Measurements from ENCODE around the gene TRAF4. TPM values are rescaled to one million over a fixed set of nuclear protein-coding genes. Genes with fewer than 3 reads are reported as not detected.
A peak's percentile ranks its signal among the peaks of the same experiment; 100 is the strongest.
"Not testable (repeated sequence)": the region's sequence is repeated elsewhere in the genome, so short reads cannot be mapped to it uniquely, and the experiment has no call there.

The TRAF4 gene
- total and polyA plus RNA-seq, 12 donors = 1.3 to 6.4 (median 3.8) TPM

- DNase-seq (no peak), ATAC-seq (no peak)
- WGBS, 2 donors = 86 to 87% methylated on average over 4 of the region's 4 CpGs
- no peaks in the 10 kb centered on the region for H3K9me3 ChIP-seq
- peaks cover 0 to 39% (median 0%) of the 10 kb centered on the region in 9 donors for H3K36me3 ChIP-seq
- no peak for TF ChIP-seq CTCF (IDR thresholded peaks at IDR 0.05)
- no peak overlapping the region for H3K4me3 ChIP-seq
- H3K27me3 ChIP-seq = no peaks in the 10 kb centered on the region
- peaks cover 2 to 29% (median 26%) of the 10 kb centered on the region in 9 donors for H3K4me1 ChIP-seq
- intact Hi-C loops (cut with DNase I) = loop anchor here in 8 of 10 donors (5.0 to 10.0 kb wide), 8 partner anchors 50 to 150 kb away; partner anchors contain the start of genes FAM222B (in 3 of the 8), DHRS13 (in 1 of the 8), ERAL1 (in 1 of the 8) and FLOT2 (in 1 of the 8)
- H3K27ac ChIP-seq = no peak overlapping the region
These were observed 21.2 kb downstream of the TRAF4 start for GRCh38 chr17:28765038-28765437.

GRCh38 chr17:28773736-28774135, 29.9 kb downstream of the TRAF4 start:
- Histone ChIP-seq H3K27ac (no peak overlapping the region), H3K4me3 (no peak overlapping the region), H3K27me3 (no peaks in the 10 kb centered on the region), H3K9me3 (no peaks in the 10 kb centered on the region), H3K4me1 (peaks cover 0 to 19% (median 13%) of the 10 kb centered on the region in 9 donors), H3K36me3 (peaks cover 0 to 12% (median 0%) of the 10 kb centered on the region in 9 donors)
- ATAC-seq (no peak), DNase-seq (no peak)
- 93 to 94% methylated on average over 6 of the region's 6 CpGs for WGBS, 2 donors
- no peak for TF ChIP-seq CTCF (IDR thresholded peaks at IDR 0.05)
- intact Hi-C loops (cut with DNase I) = no loop called here

- intact Hi-C loops (cut with DNase I) = no loop called here
- WGBS, 2 donors = 84 to 88% methylated on average over 3 of the region's 3 CpGs
- Histone ChIP-seq H3K36me3 (peaks cover 0 to 12% (median 0%) of the 10 kb centered on the region in 9 donors), H3K27ac (no peak overlapping the region), H3K27me3 (no peaks in the 10 kb centered on the region), H3K9me3 (no peaks in the 10 kb centered on the region), H3K4me3 (no peak overlapping the region), H3K4me1 (peaks cover 0 to 19% (median 13%) of the 10 kb centered on the region in 9 donors)
- no peak for TF ChIP-seq CTCF (IDR thresholded peaks at IDR 0.05)
- ATAC-seq (no peak), DNase-seq (no peak)
These were observed 30.4 kb downstream of the TRAF4 start for GRCh38 chr17:28774206-28774605.

- peaks cover 0 to 20% (median 0%) of the 10 kb centered on the region in 9 donors for H3K36me3 ChIP-seq
- peak in 4 of 8 donors; percentile 44 to 63 (median 54) for ATAC-seq
- H3K4me3 ChIP-seq = no peak overlapping the region
- H3K9me3 ChIP-seq = no peaks in the 10 kb centered on the region
- intact Hi-C loops (cut with DNase I) = no loop called here
- H3K27me3 ChIP-seq = no peaks in the 10 kb centered on the region
- WGBS, 2 donors = 4 to 18% methylated on average over 1 of the region's 1 CpG
- peaks cover 0 to 19% (median 13%) of the 10 kb centered on the region in 9 donors for H3K4me1 ChIP-seq
- no peak for DNase-seq
- TF ChIP-seq CTCF (IDR thresholded peaks at IDR 0.05) = no peak
- H3K27ac ChIP-seq = peak overlapping the region in 2 of 10 donors; percentile 23 to 49
These were observed 33.4 kb downstream of the TRAF4 start for GRCh38 chr17:28777178-28777577.

GRCh38 chr17:28779601-28780000, 35.8 kb downstream of the TRAF4 start:
- H3K9me3 ChIP-seq; ATAC-seq; H3K27ac ChIP-seq; H3K27me3 ChIP-seq; intact Hi-C loops (cut with DNase I); DNase-seq; H3K4me3 ChIP-seq: not testable (repeated sequence)
- WGBS, 2 donors = 96 to 99% methylated on average over 13 of the region's 13 CpGs
- peaks cover 0 to 20% (median 0%) of the 10 kb centered on the region in 9 donors for H3K36me3 ChIP-seq
- H3K4me1 ChIP-seq = peaks cover 0 to 19% (median 13%) of the 10 kb centered on the region in 9 donors

Data from heart right ventricle (tissue), 16 donors.